ENCODE measurements around the gene STK38. TPM values are rescaled to one million over a fixed set of nuclear protein-coding genes. Genes with fewer than 3 reads are reported as not detected.

STK38 gene
- total and polyA plus RNA-seq, 2 of the 4 experiments (the other 2 are of a cell fraction): 10.6 to 19.7 TPM

- POLR2A ChIA-PET (ENCODE audit: unreplicated experiment): no interaction called here
- peaks cover 5% of the 10 kb centered on the region for H3K9me1 ChIP-seq (ENCODE audit: insufficient read depth, low read length)
Observed at GRCh38 chr6:36460916-36461315, 86.4 kb downstream of the STK38 start.

More at GRCh38 chr6:36460916-36461315, 86.4 kb downstream of the STK38 start:
- peaks cover 18 to 73% of the 10 kb centered on the region in 2 experiments for H3K79me1 ChIP-seq (ENCODE audit: low read depth in 1 of 2, low read length in 2 of 2)
- TF ChIP-seq ELK1 (IDR thresholded peaks at IDR 0.05; ENCODE audit: borderline replicate concordance, low read depth, low read length): no peak
- no peak for TF ChIP-seq MXI1 (IDR thresholded peaks at IDR 0.05; ENCODE audit: borderline replicate concordance, low read depth, low read length)
- no peak for TF ChIP-seq BHLHE40 (IDR thresholded peaks at IDR 0.05; ENCODE audit: low read depth, low read length)
- TF ChIP-seq CEBPB (IDR thresholded peaks at IDR 0.05; ENCODE audit: low read depth, low read length): no peak
- TF ChIP-seq CTCF (conservative IDR thresholded peaks at IDR 0.05; ENCODE audit: low read depth, low read length): no peak
- TF ChIP-seq RCOR1 (IDR thresholded peaks at IDR 0.05; ENCODE audit: insufficient replicate concordance, low read length): no peak
- TF ChIP-seq FOS (IDR thresholded peaks at IDR 0.05; ENCODE audit: low read depth, low read length): no peak
- no peak for TF ChIP-seq USF2 (IDR thresholded peaks at IDR 0.05; ENCODE audit: low read depth, low read length)
- no peak for TF ChIP-seq MAZ (IDR thresholded peaks at IDR 0.05; ENCODE audit: borderline replicate concordance, low read depth, low read length)
- no peak for TF ChIP-seq CHD1 (IDR thresholded peaks at IDR 0.05; ENCODE audit: low read depth, low read length)
- TF ChIP-seq RFX5 (IDR thresholded peaks at IDR 0.05; ENCODE audit: low read depth, low read length): no peak
- no peak for TF ChIP-seq MAFK (IDR thresholded peaks at IDR 0.05; ENCODE audit: low read depth, low read length)
- no peak for TF ChIP-seq POLR2A (IDR thresholded peaks at IDR 0.05; ENCODE audit: low read depth, low read length)
- no peak for TF ChIP-seq RAD21 (IDR thresholded peaks at IDR 0.05; ENCODE audit: low read length)
- TF ChIP-seq SMC3 (IDR thresholded peaks at IDR 0.05; ENCODE audit: low read depth, low read length): no peak
- TF ChIP-seq NFE2L2 (IDR thresholded peaks at IDR 0.05; ENCODE audit: low read depth, low read length): no peak
- no peak overlapping the region for H2BK20ac ChIP-seq (ENCODE audit: low read depth, low read length)
- no peak overlapping the region for H2BK15ac ChIP-seq (ENCODE audit: low read depth, low read length)
- no peak overlapping the region for H3K9ac ChIP-seq (ENCODE audit: low read depth, low read length)
- H2AK5ac ChIP-seq (ENCODE audit: low read depth, low read length): no peak overlapping the region
- intact Hi-C loops (cut with micrococcal nuclease) (no loop called here), in situ Hi-C loops (cut with MboI; ENCODE audit: low sequenced_read_pairs) (no loop called here), dilution Hi-C loops (cut with HindIII; ENCODE audit: low sequenced_read_pairs, unreplicated experiment) (no loop called here)
- H3K36me3 ChIP-seq (ENCODE audit: control insufficient read depth, insufficient read depth, low read length): 0 out of 2 replicates have a peak, but pooled peaks cover 2% of the 10 kb centered on the region
- H2BK120ac ChIP-seq (ENCODE audit: low read depth, low read length): no peak overlapping the region
- H2AK9ac ChIP-seq (replicated peaks; ENCODE audit: low read depth, low read length, poor library complexity): no peak overlapping the region
- no peak overlapping the region for H3K56ac ChIP-seq (ENCODE audit: extremely low read depth, insufficient read depth, low read length)
- no peak overlapping the region for H3K4me2 ChIP-seq (ENCODE audit: low read depth, low read length)
- no peak overlapping the region for H3K23ac ChIP-seq (ENCODE audit: low read depth, low read length)
- no peak overlapping the region for H2AFZ ChIP-seq (replicated peaks; ENCODE audit: low read length, poor library complexity)
- peaks cover 8% of the 10 kb centered on the region for H3K4me1 ChIP-seq (ENCODE audit: control insufficient read depth, insufficient read depth, low read length)
- no peak overlapping the region for H4K91ac ChIP-seq (ENCODE audit: insufficient read depth, low read depth, low read length)
- H3K27ac ChIP-seq (ENCODE audit: insufficient read depth, low read length): no peak overlapping the region
- BruUV-seq (replicated peaks): no TSS peak
- ATAC-seq (ENCODE audit: low read depth): no peak
- CTCF ChIA-PET: no interaction called here
- peaks cover 81% of the 10 kb centered on the region for H4K20me1 ChIP-seq (ENCODE audit: insufficient read depth, low read length)
- H4K8ac ChIP-seq (ENCODE audit: low read depth in 2 of 2, low read length in 2 of 2): no peak overlapping the region
- no peak overlapping the region for H3K4me3 ChIP-seq (ENCODE audit: insufficient read depth, low read depth, low read length)
- H3K4ac ChIP-seq (ENCODE audit: low read depth, low read length): no peak overlapping the region
- H3K9me3 ChIP-seq (ENCODE audit: control insufficient read depth, insufficient read depth, low read length): no peaks in the 10 kb centered on the region
- no peak overlapping the region for H3K14ac ChIP-seq (replicated peaks; ENCODE audit: low read depth, low read length)
- H3K18ac ChIP-seq (ENCODE audit: low read depth, low read length): no peak overlapping the region
- no peaks in the 10 kb centered on the region for H3K27me3 ChIP-seq (ENCODE audit: control insufficient read depth, insufficient read depth, low read length)
- H2BK5ac ChIP-seq (ENCODE audit: low read depth, low read length, poor library complexity, severe bottlenecking): no peak overlapping the region
- no peak for DNase-seq
- H4K5ac ChIP-seq (ENCODE audit: low read depth, low read length): no peak overlapping the region
